GM19467 (cell line): Measurements from ENCODE around the gene CLOCK.

Experiments used
- ATAC-seq: cut with Tn5 transposase; IDR thresholded peaks from one replicate; pipeline ENCODE4 v1.9.1; 2021; ENCODE audit warnings: mild to moderate bottlenecking, moderate library complexity; ENCODE audit not compliant: unreplicated experiment

The CLOCK gene

GRCh38 chr4:55386073-55386472, 160.6 kb downstream of the CLOCK start:
- ATAC-seq = peak; percentile 63

- ATAC-seq = no peak
These were observed 161.5 kb downstream of the CLOCK start for GRCh38 chr4:55385201-55385649.

GRCh38 chr4:55382488-55383003, 164.2 kb downstream of the CLOCK start:
- no peak for ATAC-seq

GRCh38 chr4:55381502-55381901, 165.2 kb downstream of the CLOCK start:
- ATAC-seq = no peak

GRCh38 chr4:55380576-55380975, 166.1 kb downstream of the CLOCK start:
- ATAC-seq = no peak

GRCh38 chr4:55378617-55379467, 167.9 kb downstream of the CLOCK start:
- no peak for ATAC-seq
